GM21390 (cell line): ENCODE data around the gene TIMP3.

ENCODE experiments used
- ATAC-seq: cut with Tn5 transposase; IDR thresholded peaks from one replicate; pipeline ENCODE4 v1.9.1; 2021; ENCODE audit not compliant: unreplicated experiment

The TIMP3 gene

GRCh38 chr22:32877196-32877595 is 75.7 kb downstream of the TIMP3 start:
- no peak for ATAC-seq

DNA sequence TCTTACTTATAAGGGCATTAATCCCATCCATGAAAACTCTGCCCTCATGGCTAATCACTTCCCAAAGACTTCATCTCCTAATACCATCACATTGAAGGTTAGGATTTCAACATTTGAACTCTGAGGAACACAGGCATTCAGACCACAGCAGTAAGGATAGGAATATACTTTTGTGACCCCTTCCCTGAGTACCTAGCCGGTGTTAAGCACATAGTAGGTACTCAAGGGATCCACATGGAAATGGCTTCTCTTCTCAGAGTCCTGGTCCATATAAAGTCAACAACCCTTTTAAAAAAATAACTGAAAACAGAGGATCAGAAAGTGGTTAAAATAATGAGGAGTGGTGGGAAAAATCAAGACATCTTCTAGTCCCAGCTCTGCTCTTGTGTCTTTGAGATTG is 78.0 kb downstream of the TIMP3 start:
- no peak for ATAC-seq

DNA sequence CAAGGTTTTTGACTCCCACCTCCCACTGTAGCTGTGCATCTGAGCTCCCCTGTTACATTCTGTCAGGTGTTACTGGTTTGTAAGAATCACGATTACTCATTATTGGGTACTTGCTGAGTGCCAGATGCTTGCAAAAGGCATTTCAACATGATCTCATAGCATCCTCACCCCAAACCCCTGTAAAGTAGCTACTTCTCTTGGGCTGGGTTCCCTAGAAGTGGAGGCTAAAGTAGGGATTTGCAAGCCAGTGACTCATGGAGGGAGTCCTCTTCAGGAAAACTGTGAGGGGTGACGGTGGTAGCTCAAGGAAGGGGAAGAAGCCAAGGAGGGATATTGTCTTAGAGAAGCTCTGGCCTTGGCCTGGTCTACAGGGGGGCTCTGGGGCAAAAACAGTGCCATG is 78.6 kb downstream of the TIMP3 start:
- no peak for ATAC-seq

- no peak for ATAC-seq
Measured at GRCh38 chr22:32880505-32880892, 79.0 kb downstream of the TIMP3 start.

DNA sequence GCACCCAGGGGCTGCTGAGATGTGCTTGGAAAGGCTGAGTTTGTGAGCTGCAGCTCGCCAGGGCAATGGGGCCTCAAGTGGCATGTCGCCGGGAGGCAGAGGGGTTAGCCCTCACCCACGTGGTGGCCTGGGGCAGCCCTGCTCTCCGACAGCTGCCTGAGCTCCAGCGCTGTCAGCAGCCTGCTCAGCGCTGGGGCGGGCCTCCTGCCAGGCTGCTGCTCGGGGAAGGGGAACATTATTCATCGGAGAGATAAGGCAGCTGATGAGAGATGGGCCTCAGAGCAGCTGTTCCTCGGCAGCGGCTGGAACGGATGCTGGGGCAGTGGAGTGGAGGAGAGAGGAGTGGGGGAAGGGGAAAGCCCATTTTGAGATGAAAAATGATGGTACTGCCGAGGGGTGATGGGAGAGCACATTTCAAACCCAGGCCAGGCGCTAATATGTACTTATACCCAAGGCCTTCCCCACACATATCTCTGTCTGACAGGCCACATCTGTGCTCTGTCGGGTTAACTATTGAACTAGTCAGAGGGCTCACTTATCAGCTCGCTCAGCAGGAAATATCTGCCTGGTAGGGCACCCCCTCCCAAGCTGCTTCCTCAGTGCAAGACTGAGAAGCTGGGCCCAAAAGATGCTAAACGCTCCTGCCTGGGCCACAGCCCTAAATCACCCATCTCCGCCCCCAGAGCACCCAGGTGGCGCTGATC is 79.5 kb downstream of the TIMP3 start:
- no peak for ATAC-seq

DNA sequence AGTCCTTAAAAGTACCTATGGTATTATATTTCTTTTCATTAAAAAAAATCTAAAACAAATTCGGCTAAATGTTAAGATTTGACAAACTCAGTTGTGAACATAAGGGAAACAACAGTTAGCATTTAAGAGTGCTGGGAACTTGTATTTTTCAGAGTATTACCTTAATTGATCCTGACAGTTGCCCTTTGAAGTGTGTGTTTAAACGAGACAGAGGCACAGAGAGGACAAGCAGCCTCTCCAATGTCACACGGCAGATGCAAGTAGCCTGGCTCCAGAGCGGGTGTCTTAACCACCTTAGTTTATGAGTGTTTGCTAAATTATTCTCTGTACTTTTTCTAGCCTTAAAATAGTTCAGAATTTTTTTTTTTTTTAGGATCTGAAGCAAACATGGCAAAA is 80.9 kb downstream of the TIMP3 start:
- no peak for ATAC-seq

GRCh38 chr22:32882774-32883530 is 81.4 kb downstream of the TIMP3 start:
- no peak for ATAC-seq

- ATAC-seq = no peak
Measured at GRCh38 chr22:32887324-32887980, 85.9 kb downstream of the TIMP3 start.

- no peak for ATAC-seq
Measured at GRCh38 chr22:32888976-32889375, 87.5 kb downstream of the TIMP3 start.

- ATAC-seq = no peak
Measured at GRCh38 chr22:32896891-32897290, 95.4 kb downstream of the TIMP3 start.

DNA sequence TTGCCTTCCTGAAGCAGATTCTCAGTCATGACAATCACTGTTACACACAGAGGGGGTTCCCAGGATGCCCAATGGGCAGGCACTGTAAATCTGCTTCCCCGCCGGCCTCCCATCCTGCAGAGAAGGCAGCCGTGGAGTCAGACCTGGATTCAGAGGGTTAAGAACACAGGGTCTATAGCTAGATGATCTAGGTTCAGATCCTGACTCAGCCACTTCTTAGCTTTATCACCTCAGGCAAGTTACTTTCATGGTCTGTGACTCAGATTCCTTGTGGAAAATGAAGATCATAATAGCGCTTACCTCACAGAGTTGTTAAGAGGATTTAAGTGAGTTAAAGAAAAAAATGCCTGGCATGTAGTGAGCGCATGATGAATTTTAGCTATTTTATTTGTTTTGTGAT is 95.9 kb downstream of the TIMP3 start:
- ATAC-seq = no peak

GRCh38 chr22:32900886-32901635 is 99.6 kb downstream of the TIMP3 start:
- ATAC-seq = no peak

DNA sequence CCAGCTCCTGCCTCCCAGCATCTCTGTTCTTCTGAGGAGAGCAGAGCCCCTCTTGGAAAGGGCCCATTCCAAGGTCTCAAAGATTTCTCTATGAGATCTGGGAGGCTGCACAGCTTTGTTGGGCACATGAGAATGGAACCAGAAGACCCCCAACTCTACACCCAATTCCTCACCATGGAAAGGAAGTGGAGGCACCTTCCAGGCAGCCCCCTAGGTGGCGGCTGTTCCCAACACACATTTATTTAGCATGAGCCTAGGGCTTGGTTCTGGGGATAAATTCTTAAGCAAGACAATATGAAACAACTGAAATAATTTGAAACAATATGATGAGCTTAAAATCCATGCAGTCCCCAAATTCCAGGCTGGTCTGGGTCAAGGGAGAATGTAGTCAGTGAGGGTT is 100.4 kb downstream of the TIMP3 start:
- no peak for ATAC-seq

GRCh38 chr22:32903507-32903906 is 102.0 kb downstream of the TIMP3 start:
- no peak for ATAC-seq

DNA sequence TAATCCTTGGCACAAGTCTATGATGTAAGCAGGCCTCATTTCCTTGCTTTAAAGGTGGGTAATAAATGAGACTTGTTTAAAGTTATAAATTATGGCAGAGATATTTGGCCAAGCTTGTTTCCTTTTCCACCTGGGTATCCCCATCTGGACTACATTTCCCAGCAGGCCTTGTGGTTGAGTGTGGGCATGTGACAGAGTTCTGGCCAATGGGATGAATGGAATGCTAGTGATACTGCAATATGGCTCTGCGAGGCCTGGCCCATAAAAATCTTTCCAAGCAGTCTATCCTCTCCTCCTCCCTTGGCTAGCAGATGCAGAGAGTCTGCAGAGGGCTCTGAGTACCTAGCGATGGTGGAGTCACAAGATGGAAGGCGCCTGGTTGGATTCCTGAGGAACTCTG is 102.5 kb downstream of the TIMP3 start:
- ATAC-seq = no peak

DNA sequence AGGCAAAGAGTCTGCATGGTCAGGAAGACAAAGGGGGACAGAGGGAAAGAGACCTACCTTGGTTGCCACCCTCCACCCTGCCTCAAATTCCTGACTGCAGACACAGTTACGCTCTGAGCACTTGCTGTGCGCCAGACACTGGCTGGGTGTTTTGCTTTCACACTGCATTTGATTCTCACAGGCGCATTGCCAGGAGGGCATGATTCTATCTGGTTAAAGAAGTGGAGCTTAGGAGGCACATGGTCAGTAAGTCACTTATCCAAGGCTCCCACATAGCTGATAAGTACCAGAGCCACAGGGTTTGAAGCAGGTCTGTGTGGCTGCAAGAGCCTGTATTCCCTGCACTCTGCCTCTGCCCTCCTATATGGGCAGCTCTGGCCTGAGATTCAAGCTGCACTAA is 103.9 kb downstream of the TIMP3 start:
- ATAC-seq = no peak

DNA sequence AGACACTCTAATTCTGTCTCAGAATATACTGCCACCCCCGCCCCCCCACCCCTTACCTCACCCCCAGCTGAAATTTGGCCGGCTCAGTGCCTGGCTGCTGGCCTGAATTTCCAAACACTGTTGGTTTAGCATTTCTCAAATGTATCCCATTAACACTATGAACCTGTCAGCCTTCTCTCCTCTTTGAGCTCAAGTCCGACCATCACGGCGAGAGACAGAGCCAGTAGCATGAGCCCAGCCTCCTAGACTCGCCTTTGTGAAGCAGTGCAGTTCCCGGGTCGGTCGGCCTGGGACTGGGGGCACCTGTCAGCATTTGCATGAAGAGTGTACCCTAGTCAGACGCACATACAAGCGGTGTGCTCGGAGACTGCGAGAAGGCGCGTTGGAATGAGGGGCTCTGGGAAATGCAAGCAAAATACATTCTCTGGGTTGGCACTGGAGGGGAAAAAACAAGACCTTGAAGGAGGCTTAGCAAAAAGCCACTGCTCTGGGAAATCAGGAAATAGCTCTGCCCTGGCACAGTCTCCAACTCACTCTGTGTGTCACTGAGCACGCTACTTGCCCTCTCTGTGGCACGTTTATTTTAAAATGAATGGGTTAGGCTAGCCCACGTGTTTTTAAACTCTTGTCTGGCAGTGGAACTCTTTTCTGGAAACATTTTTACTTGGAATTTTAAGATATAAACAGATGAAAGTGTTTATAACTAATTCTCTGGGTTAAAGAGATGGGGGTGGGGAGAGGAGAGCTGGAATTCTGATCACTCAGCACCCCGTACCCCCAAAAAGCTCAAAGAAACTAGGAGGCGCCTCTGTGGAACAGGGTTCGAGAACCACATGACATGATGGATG is 108.3 kb downstream of the TIMP3 start:
- ATAC-seq = no peak

- ATAC-seq = no peak
Measured at GRCh38 chr22:32910429-32910772, 108.9 kb downstream of the TIMP3 start.

DNA sequence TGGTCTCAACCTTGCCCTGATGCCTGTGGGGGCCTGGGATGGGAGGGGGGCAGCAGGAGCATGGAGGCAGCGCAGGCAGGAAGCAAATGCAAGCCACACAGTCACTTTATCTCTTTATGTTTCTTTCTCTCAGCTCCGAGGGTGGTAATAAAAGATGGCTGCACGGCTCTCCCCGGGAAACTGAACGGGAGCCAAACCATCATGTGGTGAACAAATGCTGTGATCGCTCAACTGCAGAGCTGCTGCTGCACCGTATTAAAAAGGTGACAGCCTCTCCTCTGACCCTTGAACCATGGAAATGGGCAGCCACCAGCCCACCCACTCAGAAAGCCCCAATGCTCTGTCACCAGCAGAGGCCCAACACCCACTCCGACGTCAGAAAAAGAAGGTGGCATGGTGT is 110.0 kb downstream of the TIMP3 start:
- no peak for ATAC-seq
